H1 (cell line): Measurements from ENCODE around the gene AIG1. TPM values are rescaled to one million over a fixed set of nuclear protein-coding genes. Genes with fewer than 3 reads are reported as not detected.

ENCODE experiments used
- HDAC6 ChIP-seq: IDR thresholded peaks from one replicate; pipeline ENCODE4 v1.7.1; 2012; ENCODE audit warnings: low read depth, mild to moderate bottlenecking, inconsistent platforms, low read length, moderate library complexity
- polyA plus RNA-seq, 7 experiments: library from polyadenylated mRNA; depleted of rRNA in 3 of 7; stranded (reverse) in 5 of 7; unstranded in 2 of 7; fragments of >200 nt in 5 of 7; fragments of 200-250 nt in 2 of 7; gene quantifications; 1 replicate in 5 of 7; 2 replicates in 1 of 7; 4 replicates in 1 of 7; pipeline versions ENCODE4 v1.2.1 to v1.2.3, GENCODE V29; 2011 to 2013; ENCODE audit warnings: missing spikeins in 2 of 7, mixed read lengths in 2 of 7
- total RNA-seq: library from RNA; stranded (reverse); fragmentation: NEBNext Ultra II Directional; extraction: Animal tissue kit (Norgen Biotek cat#: 25700); gene quantifications from 2 replicates; pipeline ENCODE4 v1.2.1, GENCODE V29; 2021

AIG1 gene
- total and polyA plus RNA-seq, 2 of the 8 experiments (the other 6 are each of a cell fraction or from before 2014, with no cell fraction given), result 56.6 to 58.4 TPM

- TF ChIP-seq HDAC6, result no peak
Measured at GRCh38 chr6:143159001-143159400, 98.3 kb downstream of the AIG1 start (continued).
